WTC11 (cell line): ENCODE measurements around the gene SNX9. TPM values are rescaled to one million over a fixed set of nuclear protein-coding genes. Genes with fewer than 3 reads are reported as not detected.

Experiments used
- ATAC-seq: fragments of 200-7000 bp; cut with Tn5 transposase; 2 replicates; pipeline ENCODE4 v1.10.0; 2021; ENCODE audit warnings: mild to moderate bottlenecking, moderate library complexity
- CTCF ChIA-PET: fragments of 300-600 bp; sonication (Branson Sonifier 250); formaldehyde crosslinking; loops from one replicate; lab custom pipeline; 2021; ENCODE audit warnings: antibody characterized with exemption; lab: Charles Lee
- POLR2A ChIA-PET: fragments of 350-600 bp; sonication (Branson Sonifier 250); formaldehyde crosslinking; loops from one replicate; lab custom pipeline; 2021; ENCODE audit warnings: antibody characterized with exemption; lab: Charles Lee
- DNase-seq: peaks from one replicate; pipeline ENCODE4 v3.0.0; 2021; ENCODE audit warnings: low spot score
- H3K27ac Mint-ChIP-seq: 2 replicates; pipeline ENCODE4 v1.8.0; 2021; ENCODE audit warnings: mixed read lengths
- H3K27me3 Mint-ChIP-seq: 2 replicates; pipeline ENCODE4 v1.8.0; 2021; ENCODE audit warnings: low read depth, mild to moderate bottlenecking, moderate library complexity, mixed read lengths
- H3K36me3 Mint-ChIP-seq: 2 replicates; pipeline ENCODE4 v1.8.0; 2021; ENCODE audit warnings: mixed read lengths
- H3K4me1 Mint-ChIP-seq: 2 replicates; pipeline ENCODE4 v1.8.0; 2022; ENCODE audit warnings: mixed read lengths
- H3K4me3 Mint-ChIP-seq: 2 replicates; pipeline ENCODE4 v1.8.0; 2021; ENCODE audit warnings: mild to moderate bottlenecking, moderate library complexity, mixed read lengths
- H3K9me3 Mint-ChIP-seq: 2 replicates; pipeline ENCODE4 v1.8.0; 2021; ENCODE audit warnings: mixed read lengths
- CREB1 ChIP-seq: sonication (generic); formaldehyde crosslinking; IDR thresholded peaks from 2 replicates; pipeline ENCODE4 v1.8.0; 2023; ENCODE audit warnings: mild to moderate bottlenecking, missing genetic modification reagents
- ELF4 ChIP-seq: sonication (generic); formaldehyde crosslinking; IDR thresholded peaks from 2 replicates; pipeline ENCODE4 v1.8.1; 2022; ENCODE audit warnings: low read depth, mild to moderate bottlenecking, moderate library complexity, missing genetic modification reagents
- ESRRA ChIP-seq: sonication (generic); formaldehyde crosslinking; IDR thresholded peaks from 2 replicates; pipeline ENCODE4 v1.8.1; 2022; ENCODE audit warnings: mild to moderate bottlenecking, missing genetic modification reagents, borderline replicate concordance
- FOXK1 ChIP-seq: sonication (generic); formaldehyde crosslinking; IDR thresholded peaks from 2 replicates; pipeline ENCODE4 v1.8.0; 2022; ENCODE audit warnings: mild to moderate bottlenecking, moderate library complexity, missing genetic modification reagents
- FOXP1 ChIP-seq: sonication (generic); formaldehyde crosslinking; IDR thresholded peaks from 2 replicates; pipeline ENCODE4 v1.8.0; 2022; ENCODE audit warnings: missing genetic modification reagents, mild to moderate bottlenecking, moderate library complexity, borderline replicate concordance
- GABPB1 ChIP-seq: sonication (generic); formaldehyde crosslinking; IDR thresholded peaks from 2 replicates; pipeline ENCODE4 v1.8.1; 2023; ENCODE audit warnings: mild to moderate bottlenecking, missing genetic modification reagents
- JUN ChIP-seq: sonication (generic); formaldehyde crosslinking; IDR thresholded peaks from 2 replicates; pipeline ENCODE4 v1.8.0; 2023; ENCODE audit warnings: mild to moderate bottlenecking, missing genetic modification reagents
- KAT7 ChIP-seq: sonication (generic); formaldehyde crosslinking; IDR thresholded peaks from 2 replicates; pipeline ENCODE4 v1.8.1; 2023; ENCODE audit warnings: missing genetic modification reagents, mild to moderate bottlenecking, borderline replicate concordance
- MYBL2 ChIP-seq: sonication (generic); formaldehyde crosslinking; IDR thresholded peaks from 2 replicates; pipeline ENCODE4 v1.8.1; 2023; ENCODE audit warnings: mild to moderate bottlenecking, moderate library complexity, missing genetic modification reagents
- NFE2L1 ChIP-seq: sonication (generic); formaldehyde crosslinking; IDR thresholded peaks from 2 replicates; pipeline ENCODE4 v1.8.1; 2023; ENCODE audit warnings: missing genetic modification reagents
- SMAD4 ChIP-seq: sonication (generic); formaldehyde crosslinking; IDR thresholded peaks from 2 replicates; pipeline ENCODE4 v1.8.0; 2022; ENCODE audit warnings: mild to moderate bottlenecking, missing genetic modification reagents
- TEAD4 ChIP-seq: sonication (generic); formaldehyde crosslinking; IDR thresholded peaks from 2 replicates; pipeline ENCODE4 v1.8.0; 2022; ENCODE audit warnings: mild to moderate bottlenecking, missing genetic modification reagents
- ZBTB21 ChIP-seq: sonication (generic); formaldehyde crosslinking; IDR thresholded peaks from 2 replicates; pipeline ENCODE4 v1.8.1; 2023; ENCODE audit warnings: mild to moderate bottlenecking, missing genetic modification reagents, borderline replicate concordance
- ZNF138 ChIP-seq: sonication (generic); formaldehyde crosslinking; conservative IDR thresholded peaks from 2 replicates; pipeline ENCODE4 v1.8.1; 2022; ENCODE audit warnings: mild to moderate bottlenecking, moderate library complexity, missing genetic modification reagents
- ZNF232 ChIP-seq: sonication (generic); formaldehyde crosslinking; IDR thresholded peaks from 2 replicates; pipeline ENCODE4 v1.8.0; 2022; ENCODE audit warnings: mild to moderate bottlenecking, missing genetic modification reagents
- total RNA-seq: library from RNA; stranded (reverse); gene quantifications from 3 replicates; pipeline ENCODE4 v1.2.3, GENCODE V29; 2021
- TF ChIP-seq, protein P1 (sequence below): sonication (generic); formaldehyde crosslinking; IDR thresholded peaks from 2 replicates; pipeline ENCODE4 v1.8.1; 2022; ENCODE audit warnings: missing genetic modification reagents, borderline replicate concordance
- TF ChIP-seq, protein P2 (sequence below): fragments of 250-450 bp; sonication (Bioruptor Pico); IDR thresholded peaks from 2 replicates; pipeline ENCODE4 v1.8.0; 2021; ENCODE audit warnings: mild to moderate bottlenecking
- TF ChIP-seq, protein P3 (sequence below): sonication (generic); formaldehyde crosslinking; IDR thresholded peaks from 2 replicates; pipeline ENCODE4 v1.8.0; 2022; ENCODE audit warnings: mild to moderate bottlenecking, missing genetic modification reagents
- TF ChIP-seq, protein P4 (sequence below): fragments of 250-450 bp; sonication (Bioruptor Pico); conservative IDR thresholded peaks from 2 replicates; pipeline ENCODE4 v1.9.0; 2021; ENCODE audit warnings: mild to moderate bottlenecking
- TF ChIP-seq, protein P5 (sequence below): sonication (generic); formaldehyde crosslinking; IDR thresholded peaks from 2 replicates; pipeline ENCODE4 v1.8.0; 2022; ENCODE audit warnings: mild to moderate bottlenecking, missing genetic modification reagents
- TF ChIP-seq, protein P6 (sequence below): sonication (generic); formaldehyde crosslinking; IDR thresholded peaks from 2 replicates; pipeline ENCODE4 v1.8.1; 2022; ENCODE audit warnings: mild to moderate bottlenecking, moderate library complexity, missing genetic modification reagents
- TF ChIP-seq, protein P7 (sequence below): fragments of 250-450 bp; sonication (Bioruptor Pico); IDR thresholded peaks from 2 replicates; pipeline ENCODE4 v2.1.2; 2022; ENCODE audit warnings: mild to moderate bottlenecking, moderate library complexity

SNX9 gene
- total RNA-seq, 1 experiment from 2014 or later: 35.0 TPM

DNA sequence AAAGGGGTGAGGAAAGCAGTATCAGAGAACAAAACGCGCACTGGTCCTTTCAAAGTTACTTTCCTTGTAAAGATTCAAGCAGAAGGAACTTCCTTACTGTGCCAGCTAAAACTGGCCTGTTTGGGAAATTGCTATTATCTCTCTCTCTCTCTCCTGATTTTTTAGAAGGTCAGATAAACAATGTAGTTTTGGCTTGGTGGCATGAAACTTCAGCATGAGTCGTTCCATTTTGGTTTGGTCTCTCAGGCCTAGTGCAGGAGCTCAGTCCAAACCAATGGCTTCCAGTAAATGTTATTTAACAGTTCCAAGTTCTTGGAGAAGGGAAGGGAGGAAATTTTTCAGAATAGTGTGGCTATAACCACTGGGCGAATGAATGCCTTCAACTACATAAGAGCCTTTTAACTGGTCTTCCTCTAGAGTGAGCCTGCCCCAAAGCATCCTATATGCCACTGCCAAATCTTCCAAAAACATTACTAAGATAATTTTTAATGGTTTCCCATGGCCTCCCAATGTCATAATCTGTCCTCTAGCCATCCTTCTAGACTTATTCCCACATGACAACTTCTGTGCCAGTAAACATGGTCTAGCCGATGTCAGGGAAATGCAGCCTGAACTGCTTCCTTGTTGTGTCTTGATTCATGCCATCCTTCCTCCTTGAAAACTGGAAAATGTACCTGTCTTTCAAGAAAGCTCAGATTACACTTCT is 9.1 kb upstream of the SNX9 start (continued):
- TF ChIP-seq, protein P1, sequence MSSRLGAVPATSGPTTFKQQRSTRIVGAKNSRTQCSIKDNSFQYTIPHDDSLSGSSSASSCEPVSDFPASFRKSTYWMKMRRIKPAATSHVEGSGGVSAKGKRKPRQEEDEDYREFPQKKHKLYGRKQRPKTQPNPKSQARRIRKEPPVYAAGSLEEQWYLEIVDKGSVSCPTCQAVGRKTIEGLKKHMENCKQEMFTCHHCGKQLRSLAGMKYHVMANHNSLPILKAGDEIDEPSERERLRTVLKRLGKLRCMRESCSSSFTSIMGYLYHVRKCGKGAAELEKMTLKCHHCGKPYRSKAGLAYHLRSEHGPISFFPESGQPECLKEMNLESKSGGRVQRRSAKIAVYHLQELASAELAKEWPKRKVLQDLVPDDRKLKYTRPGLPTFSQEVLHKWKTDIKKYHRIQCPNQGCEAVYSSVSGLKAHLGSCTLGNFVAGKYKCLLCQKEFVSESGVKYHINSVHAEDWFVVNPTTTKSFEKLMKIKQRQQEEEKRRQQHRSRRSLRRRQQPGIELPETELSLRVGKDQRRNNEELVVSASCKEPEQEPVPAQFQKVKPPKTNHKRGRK (CRISPR knock-in tag): no peak
- TF ChIP-seq ESRRA (CRISPR knock-in tag) (no peak), KAT7 (CRISPR knock-in tag) (no peak), FOXP1 (no peak)

DNA sequence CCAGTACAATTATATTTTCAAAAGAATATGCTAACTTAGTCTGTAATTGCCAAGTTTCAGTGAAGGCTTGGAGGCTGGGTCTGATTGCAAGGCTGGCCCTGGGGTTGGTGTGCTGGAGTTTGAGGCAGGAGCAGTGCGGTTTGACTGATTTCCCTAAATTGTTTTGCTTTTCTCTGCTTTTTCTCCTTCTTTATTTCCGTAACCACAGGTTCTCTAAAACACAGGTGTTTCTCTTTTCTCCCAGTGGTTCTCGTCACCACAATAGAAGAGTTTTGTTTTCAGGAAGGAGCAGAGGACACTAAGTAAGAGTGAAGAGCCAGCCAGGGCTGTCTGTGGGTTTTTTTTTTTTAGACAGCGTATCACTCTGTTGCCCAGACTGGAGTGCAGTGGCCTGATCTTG is 8.2 kb upstream of the SNX9 start:
- no peak for DNase-seq
- ATAC-seq: no peak
- CTCF ChIA-PET: no interaction called here
- POLR2A ChIA-PET: interaction anchor here (0.7 kb wide), 1 partner anchor 9 kb away, joined by 3 read pairs; no protein-coding TSS in a partner anchor
- Mint-ChIP-seq H3K36me3 (peaks cover 7% of the 10 kb centered on the region; the same call in 1 of the 2 replicates), H3K27me3 (no peaks in the 10 kb centered on the region), H3K9me3 (peaks cover 22% of the 10 kb centered on the region), H3K4me3 (no peak overlapping the region), H3K4me1 (peaks cover 7% of the 10 kb centered on the region), H3K27ac (no peak overlapping the region)
- TF ChIP-seq, protein P2, sequence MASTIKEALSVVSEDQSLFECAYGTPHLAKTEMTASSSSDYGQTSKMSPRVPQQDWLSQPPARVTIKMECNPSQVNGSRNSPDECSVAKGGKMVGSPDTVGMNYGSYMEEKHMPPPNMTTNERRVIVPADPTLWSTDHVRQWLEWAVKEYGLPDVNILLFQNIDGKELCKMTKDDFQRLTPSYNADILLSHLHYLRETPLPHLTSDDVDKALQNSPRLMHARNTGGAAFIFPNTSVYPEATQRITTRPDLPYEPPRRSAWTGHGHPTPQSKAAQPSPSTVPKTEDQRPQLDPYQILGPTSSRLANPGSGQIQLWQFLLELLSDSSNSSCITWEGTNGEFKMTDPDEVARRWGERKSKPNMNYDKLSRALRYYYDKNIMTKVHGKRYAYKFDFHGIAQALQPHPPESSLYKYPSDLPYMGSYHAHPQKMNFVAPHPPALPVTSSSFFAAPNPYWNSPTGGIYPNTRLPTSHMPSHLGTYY: no peak
- TF ChIP-seq ESRRA (CRISPR knock-in tag): no peak
- TF ChIP-seq, protein P3, sequence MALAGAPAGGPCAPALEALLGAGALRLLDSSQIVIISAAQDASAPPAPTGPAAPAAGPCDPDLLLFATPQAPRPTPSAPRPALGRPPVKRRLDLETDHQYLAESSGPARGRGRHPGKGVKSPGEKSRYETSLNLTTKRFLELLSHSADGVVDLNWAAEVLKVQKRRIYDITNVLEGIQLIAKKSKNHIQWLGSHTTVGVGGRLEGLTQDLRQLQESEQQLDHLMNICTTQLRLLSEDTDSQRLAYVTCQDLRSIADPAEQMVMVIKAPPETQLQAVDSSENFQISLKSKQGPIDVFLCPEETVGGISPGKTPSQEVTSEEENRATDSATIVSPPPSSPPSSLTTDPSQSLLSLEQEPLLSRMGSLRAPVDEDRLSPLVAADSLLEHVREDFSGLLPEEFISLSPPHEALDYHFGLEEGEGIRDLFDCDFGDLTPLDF: no peak
- no peak for TF ChIP-seq ZNF138 (CRISPR knock-in tag)
- TF ChIP-seq, protein P4, sequence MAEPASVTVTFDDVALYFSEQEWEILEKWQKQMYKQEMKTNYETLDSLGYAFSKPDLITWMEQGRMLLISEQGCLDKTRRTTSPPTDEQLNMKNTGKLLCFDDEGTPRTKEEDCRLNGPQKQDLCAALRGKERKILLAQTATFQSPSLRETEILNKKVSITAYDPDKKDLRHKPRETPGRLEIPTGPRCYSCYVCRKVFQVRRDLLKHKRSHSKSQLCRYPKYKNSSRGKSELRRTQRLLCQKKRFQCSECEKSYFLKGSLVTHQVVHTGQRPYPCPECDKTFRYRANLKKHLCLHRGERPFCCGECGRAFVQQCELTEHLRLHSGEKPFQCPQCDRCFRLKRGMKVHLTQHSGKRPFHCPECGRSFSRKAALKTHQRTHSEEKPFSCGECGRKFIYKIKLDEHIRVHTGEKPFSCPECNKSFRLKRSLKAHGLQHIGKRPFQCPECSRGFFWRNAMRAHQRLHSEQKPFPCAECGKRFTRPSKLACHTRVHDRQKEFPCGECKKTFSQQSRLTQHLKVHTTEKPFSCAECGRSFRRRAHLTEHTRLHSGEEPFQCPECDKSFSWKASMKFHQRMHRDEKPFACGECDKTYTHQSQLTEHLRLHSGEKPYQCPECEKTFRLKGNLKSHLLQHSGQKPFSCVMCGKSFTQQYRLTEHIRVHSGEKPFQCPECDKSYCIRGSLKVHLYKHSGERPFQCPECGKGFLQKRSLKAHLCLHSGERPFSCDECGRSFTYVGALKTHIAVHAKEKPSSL (CRISPR knock-in tag): no peak
- TF ChIP-seq, protein P5, sequence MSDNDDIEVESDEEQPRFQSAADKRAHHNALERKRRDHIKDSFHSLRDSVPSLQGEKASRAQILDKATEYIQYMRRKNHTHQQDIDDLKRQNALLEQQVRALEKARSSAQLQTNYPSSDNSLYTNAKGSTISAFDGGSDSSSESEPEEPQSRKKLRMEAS (CRISPR knock-in tag): no peak
- no peak for TF ChIP-seq ZNF232 (CRISPR knock-in tag)
- TF ChIP-seq, protein P6, sequence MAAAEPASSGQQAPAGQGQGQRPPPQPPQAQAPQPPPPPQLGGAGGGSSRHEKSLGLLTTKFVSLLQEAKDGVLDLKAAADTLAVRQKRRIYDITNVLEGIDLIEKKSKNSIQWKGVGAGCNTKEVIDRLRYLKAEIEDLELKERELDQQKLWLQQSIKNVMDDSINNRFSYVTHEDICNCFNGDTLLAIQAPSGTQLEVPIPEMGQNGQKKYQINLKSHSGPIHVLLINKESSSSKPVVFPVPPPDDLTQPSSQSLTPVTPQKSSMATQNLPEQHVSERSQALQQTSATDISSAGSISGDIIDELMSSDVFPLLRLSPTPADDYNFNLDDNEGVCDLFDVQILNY: no peak
- TF ChIP-seq ZBTB21: no peak
- TF ChIP-seq FOXK1 (CRISPR knock-in tag): no peak
- TF ChIP-seq, protein P7, sequence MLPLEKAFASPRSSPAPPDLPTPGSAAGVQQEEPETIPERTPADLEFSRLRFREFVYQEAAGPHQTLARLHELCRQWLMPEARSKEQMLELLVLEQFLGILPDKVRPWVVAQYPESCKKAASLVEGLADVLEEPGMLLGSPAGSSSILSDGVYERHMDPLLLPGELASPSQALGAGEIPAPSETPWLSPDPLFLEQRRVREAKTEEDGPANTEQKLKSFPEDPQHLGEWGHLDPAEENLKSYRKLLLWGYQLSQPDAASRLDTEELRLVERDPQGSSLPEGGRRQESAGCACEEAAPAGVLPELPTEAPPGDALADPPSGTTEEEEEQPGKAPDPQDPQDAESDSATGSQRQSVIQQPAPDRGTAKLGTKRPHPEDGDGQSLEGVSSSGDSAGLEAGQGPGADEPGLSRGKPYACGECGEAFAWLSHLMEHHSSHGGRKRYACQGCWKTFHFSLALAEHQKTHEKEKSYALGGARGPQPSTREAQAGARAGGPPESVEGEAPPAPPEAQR (CRISPR knock-in tag): no peak
- TF ChIP-seq ELF4: no peak
- TF ChIP-seq SMAD4 (CRISPR knock-in tag): no peak
- no peak for TF ChIP-seq NFE2L1 (CRISPR knock-in tag)
- TF ChIP-seq GABPB1 (CRISPR knock-in tag): no peak
- no peak for TF ChIP-seq JUN (CRISPR knock-in tag)
- TF ChIP-seq TEAD4 (CRISPR knock-in tag): no peak
- no peak for TF ChIP-seq CREB1 (CRISPR knock-in tag)
- no peak for TF ChIP-seq MYBL2 (CRISPR knock-in tag)
